Ovary (tissue), 3 donors: ENCODE results near the gene EEFSEC.

Source experiments
- EP300 ChIP-seq: sonication (generic); formaldehyde crosslinking; IDR thresholded peaks from one replicate; pipeline ENCODE4 v1.6.1; 2017; ENCODE audit warnings: antibody characterized with exemption
- POLR2A ChIP-seq: fragments of 450-650 bp; IDR thresholded peaks from one replicate; pipeline ENCODE4 v1.6.1; 2017; ENCODE audit warnings: antibody characterized with exemption, mild to moderate bottlenecking, moderate library complexity
- TF ChIP-seq, protein P1 (sequence below), 3 donors: fragments of 450-650 bp in 2 of 3; fragments of 200-600 bp in 1 of 3; IDR thresholded peaks; one replicate each; pipeline versions ENCODE4 v1.5.1 to v1.8.0; 2016 to 2022; ENCODE audit warnings: antibody characterized with exemption in 3 of 3, mild to moderate bottlenecking in 1 of 3
- donor health status: DM: no; HTN: no; CAD: no.

DNA sequence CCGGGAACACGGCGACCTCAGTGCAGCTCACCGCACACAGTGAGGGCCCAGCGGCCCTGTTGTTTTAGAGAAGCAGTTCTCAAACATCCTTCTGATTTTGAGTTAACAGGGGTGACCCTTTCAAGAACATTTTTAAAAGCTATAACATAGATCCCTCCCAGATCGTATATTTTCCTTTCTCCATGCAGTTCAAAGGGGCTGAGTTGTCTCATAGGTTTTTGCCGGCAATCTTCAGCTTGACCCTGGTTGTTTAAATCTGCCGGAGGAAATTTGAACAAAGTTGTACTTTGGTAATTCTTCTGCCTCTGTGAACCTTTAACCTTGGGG, 14.3 kb downstream of the EEFSEC start:
- TF ChIP-seq, protein P1, sequence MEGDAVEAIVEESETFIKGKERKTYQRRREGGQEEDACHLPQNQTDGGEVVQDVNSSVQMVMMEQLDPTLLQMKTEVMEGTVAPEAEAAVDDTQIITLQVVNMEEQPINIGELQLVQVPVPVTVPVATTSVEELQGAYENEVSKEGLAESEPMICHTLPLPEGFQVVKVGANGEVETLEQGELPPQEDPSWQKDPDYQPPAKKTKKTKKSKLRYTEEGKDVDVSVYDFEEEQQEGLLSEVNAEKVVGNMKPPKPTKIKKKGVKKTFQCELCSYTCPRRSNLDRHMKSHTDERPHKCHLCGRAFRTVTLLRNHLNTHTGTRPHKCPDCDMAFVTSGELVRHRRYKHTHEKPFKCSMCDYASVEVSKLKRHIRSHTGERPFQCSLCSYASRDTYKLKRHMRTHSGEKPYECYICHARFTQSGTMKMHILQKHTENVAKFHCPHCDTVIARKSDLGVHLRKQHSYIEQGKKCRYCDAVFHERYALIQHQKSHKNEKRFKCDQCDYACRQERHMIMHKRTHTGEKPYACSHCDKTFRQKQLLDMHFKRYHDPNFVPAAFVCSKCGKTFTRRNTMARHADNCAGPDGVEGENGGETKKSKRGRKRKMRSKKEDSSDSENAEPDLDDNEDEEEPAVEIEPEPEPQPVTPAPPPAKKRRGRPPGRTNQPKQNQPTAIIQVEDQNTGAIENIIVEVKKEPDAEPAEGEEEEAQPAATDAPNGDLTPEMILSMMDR (IDR thresholded peaks at IDR 0.05): no peak
- TF ChIP-seq EP300 (no peak), POLR2A (no peak)
